H1 (cell line): ENCODE measurements around the gene ERGIC2. TPM values are rescaled to one million over a fixed set of nuclear protein-coding genes. Genes with fewer than 3 reads are reported as not detected.

Experiments used
- CTCF ChIA-PET: fragments of 300-600 bp; sonication (Branson Sonifier 250); formaldehyde crosslinking; loops from one replicate; lab custom pipeline; 2021; ENCODE audit not compliant: partially characterized antibody; lab: Charles Lee
- POLR2A ChIA-PET: fragments of 300-600 bp; sonication (Branson Sonifier 250); formaldehyde crosslinking; loops from one replicate; lab custom pipeline; 2021; ENCODE audit warnings: inconsistent platforms; ENCODE audit not compliant: partially characterized antibody; lab: Charles Lee
- DNase-seq, 2 experiments: peaks; one replicate each; pipeline versions ENCODE4 v3.0.0 to v3.0.0-alpha.2; 2010 to 2022; ENCODE audit warnings: low spot score in 2 of 2, low read depth in 1 of 2, mixed read lengths in 1 of 2
- FAIRE-seq: peaks from 2 replicates; lab custom pipeline; 2011; peaks lifted over from hg19 to GRCh38; lab: Jason Lieb, UNC
- H2AFZ ChIP-seq: 2 replicates; pipeline ENCODE4 v1.8.1; 2012; ENCODE audit warnings: low read length, inconsistent platforms
- H2AK5ac ChIP-seq: 2 replicates; pipeline ENCODE4 v1.6.1; 2013; ENCODE audit warnings: low read depth, low read length
- H2BK120ac ChIP-seq: replicated peaks from 2 replicates; pipeline ENCODE3; 2013; ENCODE audit warnings: low read depth, low read length, inconsistent platforms
- H2BK12ac ChIP-seq: 2 replicates; pipeline ENCODE4 v1.6.1; 2013; ENCODE audit warnings: low read depth, low read length
- H2BK15ac ChIP-seq: 2 replicates; pipeline ENCODE4 v1.6.1; 2013; ENCODE audit warnings: low read length
- H2BK20ac ChIP-seq: 2 replicates; pipeline ENCODE4 v1.6.1; 2013; ENCODE audit warnings: low read length
- H2BK5ac ChIP-seq: 2 replicates; pipeline ENCODE4 v1.6.1; 2013; ENCODE audit warnings: low read depth, low read length
- H3K14ac ChIP-seq: 2 replicates; pipeline ENCODE4 v1.6.1; 2013; ENCODE audit warnings: inconsistent platforms; ENCODE audit not compliant: insufficient read length
- H3K18ac ChIP-seq: 2 replicates; pipeline ENCODE4 v1.6.1; 2013; ENCODE audit warnings: low read length; ENCODE audit errors: extremely low read depth
- H3K23ac ChIP-seq: 2 replicates; pipeline ENCODE4 v1.6.1; 2013; ENCODE audit warnings: inconsistent platforms; ENCODE audit not compliant: insufficient read length
- H3K23me2 ChIP-seq: 2 replicates; pipeline ENCODE4 v1.6.1; 2013; ENCODE audit warnings: low read depth, low read length
- H3K27ac ChIP-seq: 2 replicates; pipeline ENCODE4 v1.6.1; 2011; ENCODE audit warnings: low read depth, low read length, inconsistent platforms
- H3K27me3 ChIP-seq, 4 experiments: replicated peaks in 1 of 4; 1 replicate in 1 of 4; 2 replicates in 3 of 4; pipeline versions ENCODE4 v1.6.1 to v1.8.1; 2011 to 2013; ENCODE audit warnings: low read length in 3 of 4, mild to moderate bottlenecking in 3 of 4, inconsistent platforms in 2 of 4, mixed read lengths in 2 of 4, moderate library complexity in 1 of 4; ENCODE audit not compliant: control insufficient read depth in 3 of 4, insufficient read depth in 3 of 4; ENCODE audit errors: extremely low read depth in 1 of 4
- H3K36me3 ChIP-seq, 4 experiments: 2 replicates each; pipeline versions ENCODE4 v1.6.1 to v1.8.1; 2011 to 2013; ENCODE audit warnings: mild to moderate bottlenecking in 4 of 4, low read length in 3 of 4, moderate library complexity in 2 of 4, control low read depth in 1 of 4, inconsistent platforms in 1 of 4; ENCODE audit not compliant: insufficient read depth in 4 of 4, control insufficient read depth in 2 of 4
- H3K4ac ChIP-seq: replicated peaks from 2 replicates; pipeline ENCODE3; 2013; ENCODE audit warnings: low read length, low read depth, mixed read lengths, inconsistent platforms; ENCODE audit not compliant: insufficient read length
- H3K4me1 ChIP-seq, 4 experiments: replicated peaks in 1 of 4; 1 replicate in 1 of 4; 2 replicates in 3 of 4; pipeline versions ENCODE4 v1.6.1 to v1.8.1; 2011 to 2013; ENCODE audit warnings: low read length in 3 of 4, inconsistent platforms in 2 of 4, mixed read lengths in 1 of 4; ENCODE audit not compliant: insufficient read depth in 4 of 4, control insufficient read depth in 3 of 4
- H3K4me2 ChIP-seq, 2 experiments: 2 replicates each; pipeline versions ENCODE4 v1.6.1 to v1.8.1; 2011 to 2013; ENCODE audit warnings: low read depth in 2 of 2, low read length in 2 of 2, control low read depth in 1 of 2, inconsistent platforms in 1 of 2, mild to moderate bottlenecking in 1 of 2; ENCODE audit not compliant: insufficient read depth in 1 of 2
- H3K4me3 ChIP-seq, 4 experiments: fragments of 200-600, 300-600 bp in 1 of 4; sonication (generic), shearing (Covaris generic), sonication (Bioruptor Twin) in 1 of 4; 2 replicates each; pipeline versions ENCODE4 v1.5.1 to v1.8.1; 2011 to 2016; ENCODE audit warnings: low read length in 4 of 4, low read depth in 3 of 4, control low read depth in 2 of 4, inconsistent platforms in 2 of 4, mild to moderate bottlenecking in 2 of 4, mixed read lengths in 1 of 4, moderate library complexity in 1 of 4; ENCODE audit not compliant: insufficient read depth in 2 of 4; ENCODE audit errors: extremely low read depth in 1 of 4
- H3K56ac ChIP-seq: replicated peaks from 2 replicates; pipeline ENCODE3; 2013; ENCODE audit warnings: low read depth, mild to moderate bottlenecking, mixed read lengths, low read length, inconsistent platforms; ENCODE audit not compliant: insufficient read length
- H3K79me1 ChIP-seq: 2 replicates; pipeline ENCODE4 v1.6.1; 2013; ENCODE audit warnings: low read depth, low read length, control low read depth
- H3K79me2 ChIP-seq, 2 experiments: 2 replicates each; pipeline versions ENCODE4 v1.6.1 to v1.8.1; 2012 to 2013; ENCODE audit warnings: low read length in 2 of 2, mild to moderate bottlenecking in 2 of 2, inconsistent platforms in 1 of 2; ENCODE audit not compliant: insufficient read depth in 2 of 2, control insufficient read depth in 1 of 2
- H3K9ac ChIP-seq, 4 experiments: replicated peaks in 1 of 4; 1 replicate in 1 of 4; 2 replicates in 3 of 4; pipeline versions ENCODE4 v1.6.1 to v1.8.1; 2011 to 2013; ENCODE audit warnings: low read depth in 3 of 4, low read length in 3 of 4, control low read depth in 2 of 4, mild to moderate bottlenecking in 2 of 4, moderate library complexity in 2 of 4, inconsistent platforms in 1 of 4; ENCODE audit errors: extremely low read depth in 1 of 4
- H3K9me3 ChIP-seq, 2 experiments: 2 replicates each; pipeline versions ENCODE4 v1.6.1 to v1.8.1; 2012 to 2013; ENCODE audit warnings: mild to moderate bottlenecking in 2 of 2, moderate library complexity in 2 of 2, control low read depth in 1 of 2, inconsistent platforms in 1 of 2, low read depth in 1 of 2, low read length in 1 of 2, mixed read lengths in 1 of 2; ENCODE audit not compliant: insufficient read depth in 2 of 2
- H4K20me1 ChIP-seq, 2 experiments: replicated peaks in 1 of 2; 2 replicates each; pipeline versions ENCODE3 to v1.8.1; 2011 to 2013; ENCODE audit warnings: inconsistent platforms in 2 of 2, low read length in 2 of 2, mild to moderate bottlenecking in 1 of 2; ENCODE audit not compliant: insufficient read depth in 2 of 2, control insufficient read depth in 1 of 2
- H4K5ac ChIP-seq: 2 replicates; pipeline ENCODE4 v1.6.1; 2013; ENCODE audit warnings: low read length, low read depth, mixed read lengths, inconsistent platforms; ENCODE audit not compliant: insufficient read length
- H4K8ac ChIP-seq: 2 replicates; pipeline ENCODE4 v1.8.0; 2013; ENCODE audit warnings: mild to moderate bottlenecking, moderate library complexity, low read length, inconsistent platforms; ENCODE audit not compliant: insufficient read depth; ENCODE audit errors: extremely low read depth
- H4K91ac ChIP-seq: replicated peaks from 2 replicates; pipeline ENCODE3; 2013; ENCODE audit warnings: low read length, mixed read lengths, inconsistent platforms; ENCODE audit not compliant: insufficient read length
- CHD1 ChIP-seq: IDR thresholded peaks from 2 replicates; pipeline ENCODE4 v1.6.1; 2012; ENCODE audit warnings: low read depth, low read length, improper control_type of control experiment
- KDM5A ChIP-seq: fragments of 200-600 bp; IDR thresholded peaks from 2 replicates; pipeline ENCODE4 v1.7.1; 2012; ENCODE audit warnings: mild to moderate bottlenecking, low read length, inconsistent platforms, mixed read lengths
- MAFK ChIP-seq: IDR thresholded peaks from 2 replicates; pipeline ENCODE4 v1.6.1; 2012; ENCODE audit warnings: low read depth, mild to moderate bottlenecking, improper control_type of control experiment, low read length
- WGBS, 2 experiments: shearing (Covaris generic) in 1 of 2; methylation state at CpG; one replicate each; pipeline versions ENCODE4 v1.1.6 to v1.1.7; 2013 to 2015; ENCODE audit warnings: low lambda C conversion rate in 2 of 2, mixed read lengths in 2 of 2, inconsistent platforms in 1 of 2, low coverage in 1 of 2, missing lambda C conversion rate in 1 of 2; ENCODE audit not compliant: insufficient replicate concordance in 2 of 2, insufficient coverage in 1 of 2, insufficient read length in 1 of 2; ENCODE audit errors: extremely low coverage in 1 of 2, missing lambda C conversion rate in 1 of 2; 5-methylcytosine and 5-hydroxymethylcytosine counted together
- polyA plus RNA-seq, 7 experiments: library from polyadenylated mRNA; depleted of rRNA in 3 of 7; stranded (reverse) in 5 of 7; unstranded in 2 of 7; fragments of >200 nt in 5 of 7; fragments of 200-250 nt in 2 of 7; gene quantifications; 1 replicate in 5 of 7; 2 replicates in 1 of 7; 4 replicates in 1 of 7; pipeline versions ENCODE4 v1.2.1 to v1.2.3, GENCODE V29; 2011 to 2013; ENCODE audit warnings: missing spikeins in 2 of 7, mixed read lengths in 2 of 7
- total RNA-seq: library from RNA; stranded (reverse); fragmentation: NEBNext Ultra II Directional; extraction: Animal tissue kit (Norgen Biotek cat#: 25700); gene quantifications from 2 replicates; pipeline ENCODE4 v1.2.1, GENCODE V29; 2021

Gene ERGIC2
- total and polyA plus RNA-seq, 2 of the 8 experiments (the other 6 are each of a cell fraction or from before 2014, with no cell fraction given), result 16.5 to 61.8 TPM

DNA sequence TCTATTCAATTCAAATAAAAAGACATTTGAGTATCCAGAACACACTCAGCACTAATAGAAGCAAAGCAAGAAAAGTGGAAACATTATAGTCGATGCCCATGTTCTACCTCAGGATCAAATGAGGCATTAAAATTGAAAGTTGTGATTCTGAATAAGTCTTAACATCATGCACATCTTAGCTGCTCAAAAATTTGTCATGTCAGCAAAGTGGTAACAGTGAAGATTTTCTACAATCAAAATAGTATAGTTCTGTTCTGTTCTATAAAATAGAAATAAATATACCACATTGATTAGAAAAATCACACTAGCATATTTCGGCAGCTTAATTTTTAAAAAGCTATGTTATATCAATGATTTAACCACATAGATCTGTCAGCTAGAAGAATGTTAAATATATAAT, 74.7 kb downstream of the ERGIC2 start:
- Histone ChIP-seq H3K9me3 (no peaks in the 10 kb centered on the region), H3K9ac (no peak overlapping the region), H4K20me1 (no peaks in the 10 kb centered on the region), H2AFZ (no peak overlapping the region), H3K18ac (no peak overlapping the region), H3K79me2 (no peaks in the 10 kb centered on the region), H2AK5ac (no peak overlapping the region), H3K27me3 (no peaks in the 10 kb centered on the region), H3K4me2 (no peak overlapping the region), H2BK15ac (no peak overlapping the region), H2BK12ac (no peak overlapping the region), H3K4me3 (no peak overlapping the region), H4K8ac (no peak overlapping the region), H3K14ac (no peak overlapping the region), H3K56ac (no peak overlapping the region), H3K23ac (no peak overlapping the region), H3K36me3 (no peaks in the 10 kb centered on the region), H3K23me2 (no peaks in the 10 kb centered on the region), H3K4ac (no peak overlapping the region), H2BK120ac (no peak overlapping the region), H3K4me1 (no peaks in the 10 kb centered on the region), H4K5ac (no peak overlapping the region), H3K27ac (no peak overlapping the region), H2BK5ac (no peak overlapping the region), H2BK20ac (no peak overlapping the region), H4K91ac (no peak overlapping the region), H3K79me1 (no peaks in the 10 kb centered on the region)
- POLR2A ChIA-PET, result no interaction called here
- WGBS, 2 experiments, result 38% methylated on average over 2 of the region's 2 CpGs; no CpG with 5 or more reads in 1 of the 2 experiments
- CTCF ChIA-PET, result interaction anchor here (0.9 to 6.5 kb wide), 3 partner anchors 10 to 201 kb away, joined by 3 to 55 read pairs (median 8); no protein-coding TSS in a partner anchor
- no peak for FAIRE-seq
- TF ChIP-seq CHD1, result no peak
- peak; percentile 87 for TF ChIP-seq MAFK
- TF ChIP-seq KDM5A, result no peak
- no peak for DNase-seq
